H1 (cell line): ENCODE results near the gene NSUN6. TPM values are rescaled to one million over a fixed set of nuclear protein-coding genes. Genes with fewer than 3 reads are reported as not detected.
"Not testable (repeated sequence)": the region's sequence is repeated elsewhere in the genome, so short reads cannot be mapped to it uniquely, and the experiment has no call there.

ENCODE experiments used
- CTCF ChIA-PET: fragments of 300-600 bp; sonication (Branson Sonifier 250); formaldehyde crosslinking; loops from one replicate; lab custom pipeline; 2021; ENCODE audit not compliant: partially characterized antibody; lab: Charles Lee
- POLR2A ChIA-PET: fragments of 300-600 bp; sonication (Branson Sonifier 250); formaldehyde crosslinking; loops from one replicate; lab custom pipeline; 2021; ENCODE audit warnings: inconsistent platforms; ENCODE audit not compliant: partially characterized antibody; lab: Charles Lee
- DNase-seq, 2 experiments: peaks; one replicate each; pipeline versions ENCODE4 v3.0.0 to v3.0.0-alpha.2; 2010 to 2022; ENCODE audit warnings: low spot score in 2 of 2, low read depth in 1 of 2, mixed read lengths in 1 of 2
- FAIRE-seq: peaks from 2 replicates; lab custom pipeline; 2011; peaks lifted over from hg19 to GRCh38; lab: Jason Lieb, UNC
- H2AFZ ChIP-seq: 2 replicates; pipeline ENCODE4 v1.8.1; 2012; ENCODE audit warnings: low read length, inconsistent platforms
- H2AK5ac ChIP-seq: 2 replicates; pipeline ENCODE4 v1.6.1; 2013; ENCODE audit warnings: low read depth, low read length
- H2BK120ac ChIP-seq: replicated peaks from 2 replicates; pipeline ENCODE3; 2013; ENCODE audit warnings: low read depth, low read length, inconsistent platforms
- H2BK12ac ChIP-seq: 2 replicates; pipeline ENCODE4 v1.6.1; 2013; ENCODE audit warnings: low read depth, low read length
- H2BK15ac ChIP-seq: 2 replicates; pipeline ENCODE4 v1.6.1; 2013; ENCODE audit warnings: low read length
- H2BK20ac ChIP-seq: 2 replicates; pipeline ENCODE4 v1.6.1; 2013; ENCODE audit warnings: low read length
- H2BK5ac ChIP-seq: 2 replicates; pipeline ENCODE4 v1.6.1; 2013; ENCODE audit warnings: low read depth, low read length
- H3K14ac ChIP-seq: 2 replicates; pipeline ENCODE4 v1.6.1; 2013; ENCODE audit warnings: inconsistent platforms; ENCODE audit not compliant: insufficient read length
- H3K18ac ChIP-seq: 2 replicates; pipeline ENCODE4 v1.6.1; 2013; ENCODE audit warnings: low read length; ENCODE audit errors: extremely low read depth
- H3K23ac ChIP-seq: 2 replicates; pipeline ENCODE4 v1.6.1; 2013; ENCODE audit warnings: inconsistent platforms; ENCODE audit not compliant: insufficient read length
- H3K23me2 ChIP-seq: 2 replicates; pipeline ENCODE4 v1.6.1; 2013; ENCODE audit warnings: low read depth, low read length
- H3K27ac ChIP-seq: 2 replicates; pipeline ENCODE4 v1.6.1; 2011; ENCODE audit warnings: low read depth, low read length, inconsistent platforms
- H3K27me3 ChIP-seq, 4 experiments: replicated peaks in 1 of 4; 1 replicate in 1 of 4; 2 replicates in 3 of 4; pipeline versions ENCODE4 v1.6.1 to v1.8.1; 2011 to 2013; ENCODE audit warnings: low read length in 3 of 4, mild to moderate bottlenecking in 3 of 4, inconsistent platforms in 2 of 4, mixed read lengths in 2 of 4, moderate library complexity in 1 of 4; ENCODE audit not compliant: control insufficient read depth in 3 of 4, insufficient read depth in 3 of 4; ENCODE audit errors: extremely low read depth in 1 of 4
- H3K36me3 ChIP-seq, 4 experiments: 2 replicates each; pipeline versions ENCODE4 v1.6.1 to v1.8.1; 2011 to 2013; ENCODE audit warnings: mild to moderate bottlenecking in 4 of 4, low read length in 3 of 4, moderate library complexity in 2 of 4, control low read depth in 1 of 4, inconsistent platforms in 1 of 4; ENCODE audit not compliant: insufficient read depth in 4 of 4, control insufficient read depth in 2 of 4
- H3K4ac ChIP-seq: replicated peaks from 2 replicates; pipeline ENCODE3; 2013; ENCODE audit warnings: low read length, low read depth, mixed read lengths, inconsistent platforms; ENCODE audit not compliant: insufficient read length
- H3K4me1 ChIP-seq, 4 experiments: replicated peaks in 1 of 4; 1 replicate in 1 of 4; 2 replicates in 3 of 4; pipeline versions ENCODE4 v1.6.1 to v1.8.1; 2011 to 2013; ENCODE audit warnings: low read length in 3 of 4, inconsistent platforms in 2 of 4, mixed read lengths in 1 of 4; ENCODE audit not compliant: insufficient read depth in 4 of 4, control insufficient read depth in 3 of 4
- H3K4me2 ChIP-seq, 2 experiments: 2 replicates each; pipeline versions ENCODE4 v1.6.1 to v1.8.1; 2011 to 2013; ENCODE audit warnings: low read depth in 2 of 2, low read length in 2 of 2, control low read depth in 1 of 2, inconsistent platforms in 1 of 2, mild to moderate bottlenecking in 1 of 2; ENCODE audit not compliant: insufficient read depth in 1 of 2
- H3K4me3 ChIP-seq, 4 experiments: fragments of 200-600, 300-600 bp in 1 of 4; sonication (generic), shearing (Covaris generic), sonication (Bioruptor Twin) in 1 of 4; 2 replicates each; pipeline versions ENCODE4 v1.5.1 to v1.8.1; 2011 to 2016; ENCODE audit warnings: low read length in 4 of 4, low read depth in 3 of 4, control low read depth in 2 of 4, inconsistent platforms in 2 of 4, mild to moderate bottlenecking in 2 of 4, mixed read lengths in 1 of 4, moderate library complexity in 1 of 4; ENCODE audit not compliant: insufficient read depth in 2 of 4; ENCODE audit errors: extremely low read depth in 1 of 4
- H3K56ac ChIP-seq: replicated peaks from 2 replicates; pipeline ENCODE3; 2013; ENCODE audit warnings: low read depth, mild to moderate bottlenecking, mixed read lengths, low read length, inconsistent platforms; ENCODE audit not compliant: insufficient read length
- H3K79me1 ChIP-seq: 2 replicates; pipeline ENCODE4 v1.6.1; 2013; ENCODE audit warnings: low read depth, low read length, control low read depth
- H3K79me2 ChIP-seq, 2 experiments: 2 replicates each; pipeline versions ENCODE4 v1.6.1 to v1.8.1; 2012 to 2013; ENCODE audit warnings: low read length in 2 of 2, mild to moderate bottlenecking in 2 of 2, inconsistent platforms in 1 of 2; ENCODE audit not compliant: insufficient read depth in 2 of 2, control insufficient read depth in 1 of 2
- H3K9ac ChIP-seq, 4 experiments: replicated peaks in 1 of 4; 1 replicate in 1 of 4; 2 replicates in 3 of 4; pipeline versions ENCODE4 v1.6.1 to v1.8.1; 2011 to 2013; ENCODE audit warnings: low read depth in 3 of 4, low read length in 3 of 4, control low read depth in 2 of 4, mild to moderate bottlenecking in 2 of 4, moderate library complexity in 2 of 4, inconsistent platforms in 1 of 4; ENCODE audit errors: extremely low read depth in 1 of 4
- H3K9me3 ChIP-seq, 2 experiments: 2 replicates each; pipeline versions ENCODE4 v1.6.1 to v1.8.1; 2012 to 2013; ENCODE audit warnings: mild to moderate bottlenecking in 2 of 2, moderate library complexity in 2 of 2, control low read depth in 1 of 2, inconsistent platforms in 1 of 2, low read depth in 1 of 2, low read length in 1 of 2, mixed read lengths in 1 of 2; ENCODE audit not compliant: insufficient read depth in 2 of 2
- H4K20me1 ChIP-seq, 2 experiments: replicated peaks in 1 of 2; 2 replicates each; pipeline versions ENCODE3 to v1.8.1; 2011 to 2013; ENCODE audit warnings: inconsistent platforms in 2 of 2, low read length in 2 of 2, mild to moderate bottlenecking in 1 of 2; ENCODE audit not compliant: insufficient read depth in 2 of 2, control insufficient read depth in 1 of 2
- H4K5ac ChIP-seq: 2 replicates; pipeline ENCODE4 v1.6.1; 2013; ENCODE audit warnings: low read length, low read depth, mixed read lengths, inconsistent platforms; ENCODE audit not compliant: insufficient read length
- H4K8ac ChIP-seq: 2 replicates; pipeline ENCODE4 v1.8.0; 2013; ENCODE audit warnings: mild to moderate bottlenecking, moderate library complexity, low read length, inconsistent platforms; ENCODE audit not compliant: insufficient read depth; ENCODE audit errors: extremely low read depth
- H4K91ac ChIP-seq: replicated peaks from 2 replicates; pipeline ENCODE3; 2013; ENCODE audit warnings: low read length, mixed read lengths, inconsistent platforms; ENCODE audit not compliant: insufficient read length
- WGBS, 2 experiments: shearing (Covaris generic) in 1 of 2; methylation state at CpG; one replicate each; pipeline versions ENCODE4 v1.1.6 to v1.1.7; 2013 to 2015; ENCODE audit warnings: low lambda C conversion rate in 2 of 2, mixed read lengths in 2 of 2, inconsistent platforms in 1 of 2, low coverage in 1 of 2, missing lambda C conversion rate in 1 of 2; ENCODE audit not compliant: insufficient replicate concordance in 2 of 2, insufficient coverage in 1 of 2, insufficient read length in 1 of 2; ENCODE audit errors: extremely low coverage in 1 of 2, missing lambda C conversion rate in 1 of 2; 5-methylcytosine and 5-hydroxymethylcytosine counted together
- polyA plus RNA-seq, 7 experiments: library from polyadenylated mRNA; depleted of rRNA in 3 of 7; stranded (reverse) in 5 of 7; unstranded in 2 of 7; fragments of >200 nt in 5 of 7; fragments of 200-250 nt in 2 of 7; gene quantifications; 1 replicate in 5 of 7; 2 replicates in 1 of 7; 4 replicates in 1 of 7; pipeline versions ENCODE4 v1.2.1 to v1.2.3, GENCODE V29; 2011 to 2013; ENCODE audit warnings: missing spikeins in 2 of 7, mixed read lengths in 2 of 7
- total RNA-seq: library from RNA; stranded (reverse); fragmentation: NEBNext Ultra II Directional; extraction: Animal tissue kit (Norgen Biotek cat#: 25700); gene quantifications from 2 replicates; pipeline ENCODE4 v1.2.1, GENCODE V29; 2021

The NSUN6 gene
- total and polyA plus RNA-seq, 2 of the 8 experiments (the other 6 are each of a cell fraction or from before 2014, with no cell fraction given) = 5.9 to 14.4 TPM

GRCh38 chr10:18591141-18591540 is 60.2 kb downstream of the NSUN6 start:
- H3K4ac ChIP-seq, CTCF ChIA-PET, H3K56ac ChIP-seq, POLR2A ChIA-PET, H4K91ac ChIP-seq, H3K23ac ChIP-seq, DNase-seq, FAIRE-seq, H2BK12ac ChIP-seq, H3K9ac ChIP-seq, H3K4me3 ChIP-seq, H2BK15ac ChIP-seq, H3K79me2 ChIP-seq, H4K5ac ChIP-seq, H2BK120ac ChIP-seq, H4K20me1 ChIP-seq, H3K14ac ChIP-seq, H2AK5ac ChIP-seq, H3K79me1 ChIP-seq, H3K36me3 ChIP-seq, H2BK20ac ChIP-seq, H3K23me2 ChIP-seq, H3K18ac ChIP-seq, H2AFZ ChIP-seq, H4K8ac ChIP-seq, H3K9me3 ChIP-seq, H3K27ac ChIP-seq, H3K4me1 ChIP-seq, H3K4me2 ChIP-seq, H3K27me3 ChIP-seq, H2BK5ac ChIP-seq: not testable (repeated sequence)
- 90% methylated on average over 1 of the region's 1 CpG; no CpG with 5 or more reads in 1 of the 2 experiments for WGBS, 2 experiments

DNA sequence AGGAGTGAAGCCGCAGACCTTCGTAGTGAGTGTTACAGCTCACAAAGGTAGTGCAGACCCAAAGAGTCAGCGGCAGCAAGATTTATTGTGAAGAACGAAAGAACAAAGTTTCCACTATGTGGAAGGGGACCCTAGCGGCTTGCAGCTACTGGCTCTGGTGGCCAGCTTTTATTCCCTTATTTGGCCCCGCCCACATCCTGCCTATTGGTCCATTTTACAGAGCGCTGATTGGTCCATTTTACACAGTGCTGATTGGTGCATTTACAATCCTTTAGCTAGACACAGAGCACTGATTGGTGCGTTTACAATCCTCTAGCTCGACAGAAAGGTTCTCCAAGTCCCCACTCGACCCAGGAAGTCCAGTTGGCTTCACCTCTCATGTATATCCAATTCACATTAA is 64.8 kb downstream of the NSUN6 start:
- H3K4me1 ChIP-seq, H2BK5ac ChIP-seq, H2BK120ac ChIP-seq, H3K36me3 ChIP-seq, H4K5ac ChIP-seq, H2BK20ac ChIP-seq, H4K91ac ChIP-seq, FAIRE-seq, H3K9ac ChIP-seq, H3K56ac ChIP-seq, H3K23ac ChIP-seq, H3K4ac ChIP-seq, H3K23me2 ChIP-seq, H3K14ac ChIP-seq, H3K4me2 ChIP-seq, H2BK12ac ChIP-seq, DNase-seq, H3K4me3 ChIP-seq, H3K79me2 ChIP-seq, H3K27me3 ChIP-seq, H3K9me3 ChIP-seq, H4K8ac ChIP-seq, H2AK5ac ChIP-seq, H4K20me1 ChIP-seq, H3K27ac ChIP-seq, H3K18ac ChIP-seq, H2BK15ac ChIP-seq, H3K79me1 ChIP-seq, H2AFZ ChIP-seq, POLR2A ChIA-PET: not testable (repeated sequence)
- 95% methylated on average over 10 of the region's 10 CpGs; no CpG with 5 or more reads in 1 of the 2 experiments for WGBS, 2 experiments
- CTCF ChIA-PET = interaction anchor here (1.3 to 1.7 kb wide), 3 partner anchors 8 to 15 kb away, joined by 4 to 10 read pairs (median 5); no protein-coding TSS in a partner anchor
